ENCODE measurements around the gene GOLGA1. TPM values are rescaled to one million over a fixed set of nuclear protein-coding genes. Genes with fewer than 3 reads are reported as not detected.
A peak's percentile ranks its signal among the peaks of the same experiment; 100 is the strongest.

The GOLGA1 gene
- total and polyA plus RNA-seq, 2 of the 13 experiments (the other 11 are each of a cell fraction or from before 2014, with no cell fraction given) = 12.7 to 15.9 TPM

DNA sequence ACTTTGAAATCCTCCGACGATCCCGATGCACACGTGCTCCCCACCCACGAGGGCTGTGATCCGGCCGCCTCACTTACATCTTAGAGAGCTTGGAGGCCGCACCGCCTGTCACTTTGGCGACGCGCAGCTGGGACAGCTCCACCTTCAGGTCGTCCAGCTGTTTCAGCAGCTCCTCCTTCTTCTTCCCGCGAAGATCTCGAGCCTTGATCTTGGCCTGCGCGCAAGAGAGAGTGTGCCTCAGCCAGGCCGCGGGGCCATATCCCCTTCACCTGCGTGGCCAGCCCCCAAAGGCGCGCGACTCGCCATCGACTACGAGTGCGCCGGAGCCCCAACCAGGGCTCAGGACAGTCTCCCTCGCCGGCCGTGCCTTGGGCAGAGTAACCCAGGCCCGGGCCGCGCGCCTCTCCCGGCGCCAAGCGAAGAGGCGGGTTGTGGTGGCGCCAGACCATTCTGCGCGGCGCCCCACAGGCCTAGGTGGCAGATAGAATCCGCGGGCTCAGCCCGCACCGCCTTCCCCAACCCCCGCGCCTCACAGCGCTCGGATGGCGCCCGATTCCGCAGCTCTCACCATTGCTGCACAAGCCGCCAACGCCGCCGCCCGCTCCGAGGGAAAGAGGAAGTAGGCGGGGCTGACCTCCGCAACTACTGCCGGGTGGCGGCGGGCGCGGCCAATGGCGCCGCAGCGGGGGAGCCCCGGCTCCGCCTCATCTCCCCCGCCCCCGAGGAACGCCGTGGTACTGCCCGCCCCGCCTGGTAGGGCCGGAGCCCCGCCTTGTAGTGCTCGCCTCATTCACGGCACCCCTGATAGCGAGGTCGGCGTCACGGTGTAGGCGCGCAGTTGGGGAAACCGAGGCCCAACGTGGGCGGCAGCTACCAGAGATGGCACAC is 79.3 kb downstream of the GOLGA1 start, which contains the start of the genes ARPC5L and RPL35 (continued):
- TF ChIP-seq JDP2 (CRISPR knock-in tag; IDR thresholded peaks at IDR 0.05; ENCODE audit: borderline replicate concordance) (no peak), GABPA (IDR thresholded peaks at IDR 0.05; ENCODE audit: low read depth, low read length) (no peak), GABPA (CRISPR knock-in tag; IDR thresholded peaks at IDR 0.05; ENCODE audit: low read depth) (peak; percentile 89), ZNF530 (CRISPR knock-in tag; IDR thresholded peaks at IDR 0.05; ENCODE audit: low read depth) (no peak), RAD51 (IDR thresholded peaks at IDR 0.05; ENCODE audit: borderline replicate concordance) (no peak), SMAD3 (CRISPR knock-in tag; IDR thresholded peaks at IDR 0.05) (peak; percentile 37; the same call in 1 of the 2 replicates), GABPB1 (CRISPR knock-in tag; IDR thresholded peaks at IDR 0.05) (peak; percentile 99), ZNF780A (CRISPR knock-in tag; IDR thresholded peaks at IDR 0.05) (peak; percentile 67; the same call in 1 of the 2 replicates), TCF7 (IDR thresholded peaks at IDR 0.05; ENCODE audit: low read depth) (no peak), POLR2A (IDR thresholded peaks at IDR 0.05; ENCODE audit: insufficient read depth in 1 of 2, low read depth in 2 of 2, low read length in 2 of 2) (peak in 1 of 2 experiments; percentile 85; a peak in 2 of 4 replicates), PCBP1 (IDR thresholded peaks at IDR 0.05; ENCODE audit: borderline replicate concordance, low read depth, low read length) (no peak), HNF4G (IDR thresholded peaks at IDR 0.05; ENCODE audit: borderline replicate concordance, low read depth, low read length) (no peak; the same call in 1 of the 2 replicates), HNF4G (CRISPR knock-in tag; IDR thresholded peaks at IDR 0.05; ENCODE audit: borderline replicate concordance, low read depth) (no peak; the same call in 1 of the 2 replicates), ZNF629 (CRISPR knock-in tag; conservative IDR thresholded peaks at IDR 0.05) (no peak), HHEX (CRISPR knock-in tag; IDR thresholded peaks at IDR 0.05) (no peak), KLF15 (CRISPR knock-in tag; IDR thresholded peaks at IDR 0.05; ENCODE audit: borderline replicate concordance) (peak; percentile 76), ZNF101 (CRISPR knock-in tag; IDR thresholded peaks at IDR 0.05; ENCODE audit: borderline replicate concordance, low read depth) (0 out of 2 replicates have a peak, but pooled peaks have one; percentile 36), ZNF251 (CRISPR knock-in tag; IDR thresholded peaks at IDR 0.05) (no peak), SETDB1 (CRISPR knock-in tag; IDR thresholded peaks at IDR 0.05; ENCODE audit: borderline replicate concordance) (no peak), ZNF766 (CRISPR knock-in tag; IDR thresholded peaks at IDR 0.05; ENCODE audit: borderline replicate concordance) (0 out of 2 replicates have a peak, but pooled peaks have one; percentile 25), PAWR (CRISPR knock-in tag; IDR thresholded peaks at IDR 0.05; ENCODE audit: borderline replicate concordance) (no peak)
- TF ChIP-seq, protein P1, sequence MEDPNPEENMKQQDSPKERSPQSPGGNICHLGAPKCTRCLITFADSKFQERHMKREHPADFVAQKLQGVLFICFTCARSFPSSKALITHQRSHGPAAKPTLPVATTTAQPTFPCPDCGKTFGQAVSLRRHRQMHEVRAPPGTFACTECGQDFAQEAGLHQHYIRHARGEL (CRISPR knock-in tag; IDR thresholded peaks at IDR 0.05) = no peak
- TF ChIP-seq, protein P2, sequence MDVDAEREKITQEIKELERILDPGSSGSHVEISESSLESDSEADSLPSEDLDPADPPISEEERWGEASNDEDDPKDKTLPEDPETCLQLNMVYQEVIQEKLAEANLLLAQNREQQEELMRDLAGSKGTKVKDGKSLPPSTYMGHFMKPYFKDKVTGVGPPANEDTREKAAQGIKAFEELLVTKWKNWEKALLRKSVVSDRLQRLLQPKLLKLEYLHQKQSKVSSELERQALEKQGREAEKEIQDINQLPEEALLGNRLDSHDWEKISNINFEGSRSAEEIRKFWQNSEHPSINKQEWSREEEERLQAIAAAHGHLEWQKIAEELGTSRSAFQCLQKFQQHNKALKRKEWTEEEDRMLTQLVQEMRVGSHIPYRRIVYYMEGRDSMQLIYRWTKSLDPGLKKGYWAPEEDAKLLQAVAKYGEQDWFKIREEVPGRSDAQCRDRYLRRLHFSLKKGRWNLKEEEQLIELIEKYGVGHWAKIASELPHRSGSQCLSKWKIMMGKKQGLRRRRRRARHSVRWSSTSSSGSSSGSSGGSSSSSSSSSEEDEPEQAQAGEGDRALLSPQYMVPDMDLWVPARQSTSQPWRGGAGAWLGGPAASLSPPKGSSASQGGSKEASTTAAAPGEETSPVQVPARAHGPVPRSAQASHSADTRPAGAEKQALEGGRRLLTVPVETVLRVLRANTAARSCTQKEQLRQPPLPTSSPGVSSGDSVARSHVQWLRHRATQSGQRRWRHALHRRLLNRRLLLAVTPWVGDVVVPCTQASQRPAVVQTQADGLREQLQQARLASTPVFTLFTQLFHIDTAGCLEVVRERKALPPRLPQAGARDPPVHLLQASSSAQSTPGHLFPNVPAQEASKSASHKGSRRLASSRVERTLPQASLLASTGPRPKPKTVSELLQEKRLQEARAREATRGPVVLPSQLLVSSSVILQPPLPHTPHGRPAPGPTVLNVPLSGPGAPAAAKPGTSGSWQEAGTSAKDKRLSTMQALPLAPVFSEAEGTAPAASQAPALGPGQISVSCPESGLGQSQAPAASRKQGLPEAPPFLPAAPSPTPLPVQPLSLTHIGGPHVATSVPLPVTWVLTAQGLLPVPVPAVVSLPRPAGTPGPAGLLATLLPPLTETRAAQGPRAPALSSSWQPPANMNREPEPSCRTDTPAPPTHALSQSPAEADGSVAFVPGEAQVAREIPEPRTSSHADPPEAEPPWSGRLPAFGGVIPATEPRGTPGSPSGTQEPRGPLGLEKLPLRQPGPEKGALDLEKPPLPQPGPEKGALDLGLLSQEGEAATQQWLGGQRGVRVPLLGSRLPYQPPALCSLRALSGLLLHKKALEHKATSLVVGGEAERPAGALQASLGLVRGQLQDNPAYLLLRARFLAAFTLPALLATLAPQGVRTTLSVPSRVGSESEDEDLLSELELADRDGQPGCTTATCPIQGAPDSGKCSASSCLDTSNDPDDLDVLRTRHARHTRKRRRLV (CRISPR knock-in tag; IDR thresholded peaks at IDR 0.05) = peak; percentile 41; the same call in 1 of the 2 replicates
- TF ChIP-seq, protein P3, sequence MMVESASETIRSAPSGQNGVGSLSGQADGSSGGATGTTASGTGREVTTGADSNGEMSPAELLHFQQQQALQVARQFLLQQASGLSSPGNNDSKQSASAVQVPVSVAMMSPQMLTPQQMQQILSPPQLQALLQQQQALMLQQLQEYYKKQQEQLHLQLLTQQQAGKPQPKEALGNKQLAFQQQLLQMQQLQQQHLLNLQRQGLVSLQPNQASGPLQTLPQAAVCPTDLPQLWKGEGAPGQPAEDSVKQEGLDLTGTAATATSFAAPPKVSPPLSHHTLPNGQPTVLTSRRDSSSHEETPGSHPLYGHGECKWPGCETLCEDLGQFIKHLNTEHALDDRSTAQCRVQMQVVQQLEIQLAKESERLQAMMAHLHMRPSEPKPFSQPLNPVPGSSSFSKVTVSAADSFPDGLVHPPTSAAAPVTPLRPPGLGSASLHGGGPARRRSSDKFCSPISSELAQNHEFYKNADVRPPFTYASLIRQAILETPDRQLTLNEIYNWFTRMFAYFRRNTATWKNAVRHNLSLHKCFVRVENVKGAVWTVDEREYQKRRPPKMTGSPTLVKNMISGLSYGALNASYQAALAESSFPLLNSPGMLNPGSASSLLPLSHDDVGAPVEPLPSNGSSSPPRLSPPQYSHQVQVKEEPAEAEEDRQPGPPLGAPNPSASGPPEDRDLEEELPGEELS (CRISPR knock-in tag; IDR thresholded peaks at IDR 0.05) = 0 out of 2 replicates have a peak, but pooled peaks have one; percentile 27

All from HepG2 (cell line).